Colonic mucosa (tissue), 4 donors: ENCODE results near the gene JCHAIN. TPM values are rescaled to one million over a fixed set of nuclear protein-coding genes. Genes with fewer than 3 reads are reported as not detected.
"Not testable (repeated sequence)": the region's sequence is repeated elsewhere in the genome, so short reads cannot be mapped to it uniquely, and the experiment has no call there.

Experiments
- DNase-seq: peaks from one replicate; pipeline ENCODE4 v3.0.0-alpha.2; 2020
- H3K27ac ChIP-seq: fragments of 200-600 bp; one replicate; pipeline ENCODE4 v1.8.0; 2021
- H3K27me3 ChIP-seq: fragments of 200-600 bp; one replicate; pipeline ENCODE4 v1.8.0; 2021
- H3K36me3 ChIP-seq: fragments of 200-600 bp; one replicate; pipeline ENCODE4 v1.8.0; 2021
- H3K4me1 ChIP-seq: fragments of 200-600 bp; one replicate; pipeline ENCODE4 v1.8.0; 2021; ENCODE audit warnings: mild to moderate bottlenecking
- H3K4me3 ChIP-seq: fragments of 200-600 bp; one replicate; pipeline ENCODE4 v1.8.0; 2021
- H3K9ac ChIP-seq, 2 donors: one replicate each; pipeline ENCODE4 v1.7.0; 2013; ENCODE audit warnings: control low read depth in 2 of 2, low read depth in 2 of 2, low read length in 2 of 2
- H3K9me3 ChIP-seq: fragments of 200-600 bp; one replicate; pipeline ENCODE4 v1.8.0; 2021
- CTCF ChIP-seq: fragments of 200-600 bp; IDR thresholded peaks from one replicate; pipeline ENCODE4 v1.8.0; 2022; ENCODE audit warnings: antibody characterized with exemption, mild to moderate bottlenecking
- intact Hi-C: fragments of 100-400 bp; cut with DNase I; formaldehyde crosslinking; loops from one replicate; pipeline ENCODE4 v1.14.1; 2022
- total RNA-seq, 2 donors: library from RNA; stranded (reverse); fragmentation: NEBNext Ultra II Directional in 1 of 2; extraction: Animal tissue kit (Norgen Biotek cat#: 25700) in 1 of 2; gene quantifications; one replicate each; pipeline ENCODE4 v1.2.1, GENCODE V29; 2021
- donor health status: healthy.
- donor health status: DM: no; HTN: no; CAD: no.
- donor health status: DM: no; HTN: no; CAD: no.

JCHAIN gene
- total RNA-seq, 2 donors from 2014 or later: 392 to 396 TPM

- Histone ChIP-seq H3K9me3 (no peaks in the 10 kb centered on the region), H3K27ac (no peak overlapping the region), H3K27me3 (no peaks in the 10 kb centered on the region), H3K9ac (no peak overlapping the region), H3K36me3 (no peaks in the 10 kb centered on the region), H3K4me3 (no peak overlapping the region), H3K4me1 (no peaks in the 10 kb centered on the region)
- no peak for TF ChIP-seq CTCF
- intact Hi-C loops: no loop called here
- no peak for DNase-seq
Observed at GRCh38 chr4:70701271-70701670, 35.0 kb upstream of the JCHAIN start.

GRCh38 chr4:70700712-70701111, 34.4 kb upstream of the JCHAIN start:
- no peak for DNase-seq
- no peaks in the 10 kb centered on the region for H3K36me3 ChIP-seq
- H3K9ac ChIP-seq: no peak overlapping the region
- H3K9me3 ChIP-seq: no peaks in the 10 kb centered on the region
- TF ChIP-seq CTCF: no peak
- H3K4me3 ChIP-seq: no peak overlapping the region
- H3K27me3 ChIP-seq: no peaks in the 10 kb centered on the region
- no peaks in the 10 kb centered on the region for H3K4me1 ChIP-seq
- intact Hi-C loops: no loop called here
- H3K27ac ChIP-seq: no peak overlapping the region

- H3K27ac ChIP-seq, H3K27me3 ChIP-seq, H3K36me3 ChIP-seq, H3K4me3 ChIP-seq, H3K4me1 ChIP-seq, DNase-seq, intact Hi-C loops, H3K9ac ChIP-seq, H3K9me3 ChIP-seq: not testable (repeated sequence)
Observed at GRCh38 chr4:70698435-70698834, 32.1 kb upstream of the JCHAIN start.

- H3K27ac ChIP-seq, DNase-seq, intact Hi-C loops, H3K4me3 ChIP-seq, H3K36me3 ChIP-seq, H3K4me1 ChIP-seq, H3K9me3 ChIP-seq, H3K27me3 ChIP-seq, H3K9ac ChIP-seq: not testable (repeated sequence)
Observed at GRCh38 chr4:70694633-70695032, 28.3 kb upstream of the JCHAIN start.

GRCh38 chr4:70691661-70692060, 25.4 kb upstream of the JCHAIN start:
- no peaks in the 10 kb centered on the region for H3K27me3 ChIP-seq
- DNase-seq: no peak
- no peaks in the 10 kb centered on the region for H3K36me3 ChIP-seq
- TF ChIP-seq CTCF: no peak
- H3K27ac ChIP-seq: no peak overlapping the region
- H3K9me3 ChIP-seq: no peaks in the 10 kb centered on the region
- no peak overlapping the region for H3K4me3 ChIP-seq
- H3K4me1 ChIP-seq: peaks cover 14% of the 10 kb centered on the region
- intact Hi-C loops: no loop called here
- H3K9ac ChIP-seq: no peak overlapping the region

- no peaks in the 10 kb centered on the region for H3K36me3 ChIP-seq
- peak overlapping the region; percentile 94 for H3K27ac ChIP-seq
- intact Hi-C loops: no loop called here
- no peak for TF ChIP-seq CTCF
- H3K4me3 ChIP-seq: peak overlapping the region; percentile 82
- H3K9ac ChIP-seq: peak overlapping the region; percentile 91 to 97
- DNase-seq: peak; percentile 41
- no peaks in the 10 kb centered on the region for H3K27me3 ChIP-seq
- no peaks in the 10 kb centered on the region for H3K9me3 ChIP-seq
- H3K4me1 ChIP-seq: peaks cover 14% of the 10 kb centered on the region
Observed at GRCh38 chr4:70688795-70689231, 22.5 kb upstream of the JCHAIN start.
